Activated CD8-positive, alpha-beta memory T cell treated with anti-CD3 and anti-CD28 coated beads, Interleukin-2, amount 50 U/mL, for 4 hours (primary cell): ENCODE data around the gene CCDC92.
A peak's percentile ranks its signal among the peaks of the same experiment; 100 is the strongest.

Source experiments
- DNase-seq: peaks from one replicate; pipeline ENCODE4 v3.0.0-alpha.2; 2020

CCDC92 gene, protein sequence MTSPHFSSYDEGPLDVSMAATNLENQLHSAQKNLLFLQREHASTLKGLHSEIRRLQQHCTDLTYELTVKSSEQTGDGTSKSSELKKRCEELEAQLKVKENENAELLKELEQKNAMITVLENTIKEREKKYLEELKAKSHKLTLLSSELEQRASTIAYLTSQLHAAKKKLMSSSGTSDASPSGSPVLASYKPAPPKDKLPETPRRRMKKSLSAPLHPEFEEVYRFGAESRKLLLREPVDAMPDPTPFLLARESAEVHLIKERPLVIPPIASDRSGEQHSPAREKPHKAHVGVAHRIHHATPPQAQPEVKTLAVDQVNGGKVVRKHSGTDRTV

DNA sequence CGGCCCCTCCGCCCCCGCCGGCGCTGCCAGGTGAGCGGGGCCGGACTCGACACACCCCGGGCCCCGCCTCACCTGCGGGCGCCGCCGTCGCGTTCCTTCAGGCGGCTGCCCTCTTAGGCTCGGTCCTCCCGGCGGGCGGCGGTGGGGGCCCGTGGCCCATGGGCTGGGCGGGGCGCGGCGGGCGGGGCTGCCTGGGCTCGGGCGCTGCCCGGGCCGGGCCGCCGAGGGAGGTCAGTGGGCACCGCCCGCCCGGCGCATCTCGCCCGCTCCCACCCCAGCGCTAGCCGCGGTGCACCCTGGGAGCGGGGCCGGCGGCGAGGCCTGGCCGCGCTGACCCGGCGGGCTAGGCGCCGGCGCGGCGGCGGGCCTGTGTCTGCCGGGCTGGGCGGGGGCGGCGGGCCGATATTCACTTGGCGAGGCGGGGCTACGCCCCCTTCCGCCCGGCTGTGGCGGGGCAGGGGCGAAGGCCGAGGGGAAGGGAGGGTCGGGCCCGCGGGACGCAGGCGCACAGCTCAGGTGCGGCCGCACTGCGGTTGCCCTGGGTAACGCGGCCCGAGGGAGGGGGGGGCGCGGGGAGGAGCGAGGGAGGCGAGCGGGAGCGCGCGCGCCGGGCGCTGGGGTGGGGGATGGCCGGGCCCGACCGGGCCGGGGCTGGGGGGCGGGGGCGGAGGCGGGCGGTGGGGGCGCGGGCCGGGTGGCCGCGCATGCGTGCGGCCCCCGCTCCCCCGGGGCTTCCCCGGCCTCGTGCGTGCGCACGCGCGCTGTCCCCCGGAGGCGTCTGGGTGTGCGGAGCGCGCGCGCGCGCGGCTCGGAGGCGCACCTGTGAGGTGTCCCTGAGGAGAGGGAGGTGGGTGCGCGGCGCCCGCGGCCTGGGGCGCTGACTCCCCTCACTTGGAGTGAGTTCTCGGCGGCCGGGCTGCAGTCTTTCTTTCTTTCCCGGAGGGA is at the start of gene CCDC92, which contains the start of gene ZNF664:
Gene CCDC92 (minus strand): TSS at position 375 of the 945 bp plus-strand sequence. CDS start 28,526 bp downstream, outside the sequence.
Gene ZNF664 (plus strand): TSS at position 759 of the 945 bp plus-strand sequence. CDS start 38,930 bp downstream, outside the sequence.
- DNase-seq: peak; percentile 97

DNA sequence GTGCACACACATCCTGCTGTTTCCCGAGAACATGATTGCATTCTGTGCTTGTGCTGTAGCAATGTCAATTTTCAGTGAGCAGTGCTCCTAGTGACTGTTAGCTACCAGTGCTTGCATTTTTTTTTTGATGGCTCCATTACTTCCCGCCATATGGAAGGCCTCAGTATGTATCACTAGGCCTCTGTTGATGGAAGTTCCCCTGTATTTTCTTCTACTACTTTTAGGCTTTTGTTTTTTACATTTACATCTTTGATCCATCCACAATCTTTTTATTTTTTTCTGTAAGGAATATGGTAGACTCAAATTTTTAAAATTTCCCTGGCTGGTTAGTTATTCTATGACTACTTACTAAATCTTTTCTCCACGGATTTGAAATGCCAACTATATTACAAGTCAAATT is 49.5 kb upstream of the CCDC92 start:
- no peak for DNase-seq

DNA sequence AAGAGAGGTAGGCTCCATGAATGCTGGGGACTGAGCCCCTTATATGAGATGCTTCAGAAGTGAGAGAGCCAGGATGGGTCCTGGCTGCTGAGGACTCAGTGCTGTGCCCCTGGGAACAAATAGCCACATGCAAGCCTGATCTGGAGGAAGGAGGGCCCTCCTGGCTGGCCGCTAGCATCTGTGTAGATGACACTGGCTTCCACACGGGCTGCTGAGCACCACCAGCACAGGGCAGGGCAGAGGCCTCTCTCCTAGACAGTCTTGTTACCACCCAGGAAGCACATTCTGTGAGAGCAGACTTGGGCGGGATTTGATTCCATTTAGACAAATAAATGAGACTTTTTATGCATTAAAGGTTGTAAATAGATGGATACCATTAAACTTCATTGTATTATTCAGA is 48.4 kb upstream of the CCDC92 start:
- no peak for DNase-seq

DNA sequence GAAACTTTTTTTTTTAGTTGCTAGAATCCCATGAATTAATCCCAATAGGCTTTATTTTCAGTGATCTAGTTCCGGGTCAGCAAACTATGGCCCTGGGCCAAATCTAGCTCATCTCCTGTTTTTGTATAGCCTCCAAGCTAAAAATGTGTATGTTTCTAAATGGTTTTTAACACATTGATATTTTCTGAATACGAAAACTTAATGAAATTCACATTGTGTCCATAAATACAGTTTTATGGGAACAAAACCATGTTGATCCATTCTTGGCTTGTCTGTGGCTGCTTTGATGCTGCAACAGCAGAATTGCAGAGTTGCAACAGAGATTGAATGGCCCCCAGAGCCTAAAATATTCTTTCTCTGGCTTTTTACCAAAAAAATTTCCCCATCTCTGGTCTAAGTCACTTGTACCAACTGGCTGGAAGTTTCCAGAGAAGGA is 47.9 kb upstream of the CCDC92 start:
- DNase-seq: no peak

DNA sequence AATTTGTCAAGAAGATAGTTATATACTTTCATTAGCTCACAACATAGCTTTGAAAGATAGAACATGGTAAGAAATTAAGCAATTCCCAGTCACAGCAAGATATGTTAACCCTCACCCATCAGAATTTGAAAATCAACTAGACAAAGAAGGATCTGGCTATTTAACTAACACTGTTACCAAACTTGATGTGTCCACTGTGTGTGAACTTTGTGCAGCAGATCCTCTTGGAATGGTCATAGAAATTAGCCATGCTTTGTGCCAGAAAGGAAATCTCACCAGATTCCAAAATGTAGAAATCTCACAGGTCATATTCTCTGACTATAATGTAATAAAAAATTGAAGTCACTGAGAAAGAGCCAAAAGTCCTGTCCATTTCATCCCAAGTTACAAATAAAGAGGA is 46.5 kb upstream of the CCDC92 start:
- DNase-seq: no peak

DNA sequence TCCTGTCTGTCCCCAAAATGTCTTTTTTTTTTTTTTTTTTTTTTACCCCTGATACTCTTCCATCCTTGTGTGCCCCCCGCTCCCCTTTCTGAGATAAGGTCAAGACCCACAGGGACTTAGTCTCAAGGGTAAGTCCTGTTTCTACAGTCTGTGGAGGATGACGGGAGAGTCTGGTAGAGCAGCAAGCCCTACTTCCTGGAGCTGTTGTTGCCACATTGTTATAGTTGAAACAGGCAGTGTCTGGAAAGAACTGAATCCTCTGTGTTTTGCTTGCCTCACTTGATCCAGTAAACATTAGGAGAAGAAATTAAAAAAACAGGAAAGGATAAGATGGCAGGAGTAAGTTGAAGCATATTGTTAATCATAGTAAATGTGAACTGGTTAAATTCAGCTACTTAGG is 45.9 kb upstream of the CCDC92 start:
- DNase-seq: no peak

DNA sequence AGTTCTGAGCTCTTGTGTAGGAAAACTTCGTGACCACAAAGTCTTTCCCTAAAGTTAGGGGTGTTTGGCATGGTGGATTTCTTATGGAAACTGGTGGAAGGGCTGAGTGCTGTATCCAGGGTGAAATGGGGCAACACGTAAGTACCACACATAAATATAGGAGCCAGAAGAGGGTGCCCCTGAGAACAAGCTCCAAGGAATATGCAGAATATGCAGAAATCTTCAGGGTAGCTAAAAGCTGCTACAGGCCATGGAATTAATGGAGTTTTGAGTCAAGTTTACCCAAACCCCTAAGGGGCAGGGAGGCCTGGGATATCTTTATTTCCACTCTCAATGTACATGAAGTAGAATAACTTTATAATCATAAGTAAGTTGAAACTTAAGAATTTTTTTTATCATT is 44.4 kb upstream of the CCDC92 start:
- no peak for DNase-seq

DNA sequence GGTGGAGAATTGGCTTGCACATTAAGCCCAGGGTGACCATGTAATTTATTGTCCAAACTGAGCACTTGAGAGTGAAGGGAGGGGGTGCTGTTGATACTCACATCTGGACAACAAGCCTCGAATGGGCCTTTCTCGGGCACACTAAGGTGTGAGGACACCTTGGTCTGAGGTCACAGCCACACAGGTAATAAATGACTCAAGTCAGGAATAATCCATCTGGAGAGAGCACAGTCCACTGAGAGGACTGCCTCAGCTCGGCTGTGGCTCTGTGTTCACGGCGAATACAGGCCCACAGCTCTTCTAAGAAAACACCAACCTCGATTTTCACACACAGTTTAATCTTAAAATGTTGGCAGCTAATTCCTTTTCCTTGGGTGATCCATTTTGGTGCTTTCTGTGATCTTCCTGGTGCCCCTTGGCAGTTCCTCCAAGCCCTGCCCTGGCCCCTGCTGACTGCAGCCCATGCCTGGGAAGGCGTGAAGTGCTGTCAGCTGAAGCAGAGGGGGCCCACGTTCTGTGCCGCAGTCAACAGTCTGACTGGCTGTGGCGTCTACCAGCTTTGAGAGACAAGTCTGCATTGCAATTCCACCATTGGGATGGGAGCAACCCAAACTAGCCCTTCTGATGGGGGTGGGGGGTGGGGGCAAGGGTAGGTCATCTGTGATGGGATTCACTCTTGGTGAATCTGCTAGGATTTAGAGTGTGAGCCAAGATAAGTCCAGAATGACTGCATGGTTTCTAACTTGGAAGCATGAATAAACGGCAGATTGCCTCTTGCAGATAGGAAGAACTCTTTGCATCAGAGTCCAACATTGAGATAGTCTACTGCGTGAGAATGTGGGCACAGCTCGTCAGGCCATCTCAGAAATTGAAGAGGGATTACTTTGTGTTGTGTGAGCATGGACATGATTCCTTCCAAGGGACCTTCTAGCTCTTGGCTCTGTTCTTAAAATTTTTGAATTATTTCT is 43.1 kb upstream of the CCDC92 start:
- DNase-seq: no peak

DNA sequence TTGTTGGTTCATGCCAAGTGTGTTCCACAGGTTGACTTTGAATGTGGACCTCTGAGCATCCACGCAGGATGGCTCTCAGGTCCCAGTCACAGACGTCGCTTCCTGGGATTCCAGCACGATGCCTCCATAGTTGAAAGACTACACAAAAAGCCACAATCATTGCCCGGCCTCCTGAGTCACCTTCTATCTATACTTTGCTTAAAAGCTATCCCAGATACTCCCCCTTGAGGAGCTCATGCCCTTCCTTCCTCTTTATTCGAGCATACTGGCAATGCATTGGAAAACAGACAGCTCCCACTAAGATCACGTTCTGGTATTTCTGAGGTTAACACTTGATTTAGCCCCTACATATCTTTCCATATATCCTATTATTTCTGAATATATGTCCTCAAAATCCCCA is 40.4 kb upstream of the CCDC92 start:
- DNase-seq: no peak

DNA sequence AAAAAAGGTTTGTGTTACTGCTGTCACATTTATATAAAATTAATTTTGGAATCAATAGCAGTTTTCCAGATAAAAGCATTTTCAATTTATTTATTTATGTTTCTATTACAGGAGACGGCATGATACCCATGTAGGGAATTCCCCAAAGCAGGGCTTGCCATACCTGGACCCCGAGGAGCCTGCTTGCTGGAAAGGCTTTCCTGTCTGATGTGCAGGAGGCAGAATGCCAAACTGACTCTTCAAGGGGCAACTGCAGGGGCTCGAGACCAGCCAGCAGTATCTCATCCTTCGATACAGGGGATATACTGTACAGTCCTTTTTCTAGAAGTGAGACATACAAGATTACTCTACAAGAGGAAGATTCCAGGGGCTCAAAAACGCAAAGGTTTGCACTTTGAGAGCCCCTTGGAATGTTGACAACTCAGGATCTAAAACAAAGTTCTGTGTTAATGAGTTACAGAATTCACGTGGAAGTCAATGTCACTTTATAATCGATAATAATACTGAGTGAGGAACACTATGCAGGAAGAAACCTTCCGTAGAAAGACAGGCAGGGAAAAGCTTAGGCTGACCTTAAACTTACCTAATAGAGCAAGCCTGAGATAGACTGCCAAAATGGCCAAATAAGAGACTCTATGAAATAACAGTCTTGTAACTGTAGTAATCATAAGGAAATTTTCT is 38.9 kb upstream of the CCDC92 start:
- no peak for DNase-seq

DNA sequence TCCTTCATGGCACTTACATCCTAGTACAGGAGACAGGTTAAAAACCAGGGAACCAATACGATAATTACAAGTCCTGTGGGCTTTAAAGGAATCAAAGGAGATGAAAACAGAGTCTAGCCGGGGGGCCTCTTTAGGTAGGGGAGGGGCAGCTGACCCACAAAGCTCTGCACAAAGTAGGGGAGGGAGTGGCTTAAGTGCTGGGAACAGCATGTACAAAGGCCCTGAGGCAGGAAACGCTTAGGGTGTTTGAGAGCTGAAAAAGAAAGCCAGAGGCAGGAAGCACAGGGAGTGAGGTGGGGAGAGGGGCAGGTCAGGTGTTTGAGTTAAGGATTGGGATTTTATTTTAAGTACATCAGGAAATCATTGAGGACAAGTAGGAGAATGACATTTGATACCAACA is 38.1 kb upstream of the CCDC92 start:
- DNase-seq: no peak

DNA sequence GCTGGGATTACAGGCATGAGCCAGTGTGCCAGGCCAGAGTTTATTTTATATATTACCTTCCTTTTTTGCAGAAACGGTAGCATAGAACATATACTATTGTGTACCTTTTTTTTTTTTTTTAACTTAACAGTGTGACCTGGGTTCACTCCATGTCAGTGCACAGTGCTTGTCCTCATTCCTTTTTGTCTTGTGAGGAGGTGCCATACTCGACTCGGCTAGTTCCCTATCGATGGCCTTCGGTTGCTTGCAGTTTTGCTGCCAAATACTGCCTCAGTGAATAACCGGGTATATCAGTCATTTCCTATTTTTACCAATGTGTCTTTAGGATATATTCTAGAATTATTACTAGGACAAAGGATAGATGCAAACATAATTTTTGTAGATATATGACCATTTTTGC is 37.1 kb upstream of the CCDC92 start:
- DNase-seq: no peak

DNA sequence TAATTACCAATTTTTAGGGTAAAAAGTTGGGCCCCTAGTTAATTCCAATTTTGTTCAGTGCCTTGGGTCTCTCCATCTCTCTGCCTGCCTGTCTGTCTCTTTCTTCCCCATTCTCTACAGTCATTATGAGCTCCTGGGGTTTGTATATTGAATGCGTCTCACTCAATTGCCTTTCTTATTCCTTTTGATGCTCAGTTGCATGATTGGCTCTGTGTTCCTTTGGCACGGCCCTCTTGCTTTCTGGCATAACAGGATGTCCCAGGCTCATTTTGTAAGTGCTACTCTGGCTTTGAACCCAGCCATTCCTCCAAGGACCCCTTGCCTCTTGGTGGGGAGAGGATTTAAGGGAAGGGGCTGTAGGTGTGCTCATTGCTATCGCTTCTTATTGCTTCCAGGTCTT is 36.0 kb upstream of the CCDC92 start:
- no peak for DNase-seq

DNA sequence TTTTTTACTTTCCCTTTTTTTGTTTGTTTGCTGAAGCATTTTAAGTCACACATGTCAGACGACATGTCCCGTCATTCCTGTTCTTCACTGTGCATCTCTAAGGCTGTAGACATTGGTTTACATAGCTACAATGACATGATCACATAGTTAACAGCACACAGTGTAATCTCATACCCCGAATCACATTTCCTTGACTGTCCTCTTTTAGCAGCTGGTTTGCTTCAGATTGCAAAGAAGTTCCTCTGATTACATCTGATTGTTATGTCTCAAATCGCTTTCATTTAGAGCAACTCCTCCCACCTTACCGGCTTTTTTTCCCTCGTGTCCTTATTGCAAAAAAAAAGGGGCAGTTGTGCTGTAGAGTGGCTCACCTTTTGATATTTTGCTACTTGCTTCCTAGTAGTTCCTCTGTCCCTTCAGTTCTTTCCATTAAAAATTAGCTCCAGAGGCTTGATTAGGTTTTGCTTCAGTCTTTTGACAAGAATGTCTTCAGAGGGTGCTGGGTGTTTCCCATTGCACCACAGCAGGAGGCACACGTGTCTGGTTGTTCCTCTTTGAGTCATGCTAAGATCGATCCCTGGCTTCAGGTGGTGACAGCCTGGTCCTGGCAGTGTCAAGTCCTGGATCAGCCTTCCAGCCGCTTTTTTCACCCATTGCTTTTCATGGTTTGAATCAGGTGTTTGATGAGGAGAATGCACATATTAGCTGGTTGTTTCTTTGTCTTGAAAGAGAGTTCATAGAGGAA is 35.4 kb upstream of the CCDC92 start:
- DNase-seq: no peak

DNA sequence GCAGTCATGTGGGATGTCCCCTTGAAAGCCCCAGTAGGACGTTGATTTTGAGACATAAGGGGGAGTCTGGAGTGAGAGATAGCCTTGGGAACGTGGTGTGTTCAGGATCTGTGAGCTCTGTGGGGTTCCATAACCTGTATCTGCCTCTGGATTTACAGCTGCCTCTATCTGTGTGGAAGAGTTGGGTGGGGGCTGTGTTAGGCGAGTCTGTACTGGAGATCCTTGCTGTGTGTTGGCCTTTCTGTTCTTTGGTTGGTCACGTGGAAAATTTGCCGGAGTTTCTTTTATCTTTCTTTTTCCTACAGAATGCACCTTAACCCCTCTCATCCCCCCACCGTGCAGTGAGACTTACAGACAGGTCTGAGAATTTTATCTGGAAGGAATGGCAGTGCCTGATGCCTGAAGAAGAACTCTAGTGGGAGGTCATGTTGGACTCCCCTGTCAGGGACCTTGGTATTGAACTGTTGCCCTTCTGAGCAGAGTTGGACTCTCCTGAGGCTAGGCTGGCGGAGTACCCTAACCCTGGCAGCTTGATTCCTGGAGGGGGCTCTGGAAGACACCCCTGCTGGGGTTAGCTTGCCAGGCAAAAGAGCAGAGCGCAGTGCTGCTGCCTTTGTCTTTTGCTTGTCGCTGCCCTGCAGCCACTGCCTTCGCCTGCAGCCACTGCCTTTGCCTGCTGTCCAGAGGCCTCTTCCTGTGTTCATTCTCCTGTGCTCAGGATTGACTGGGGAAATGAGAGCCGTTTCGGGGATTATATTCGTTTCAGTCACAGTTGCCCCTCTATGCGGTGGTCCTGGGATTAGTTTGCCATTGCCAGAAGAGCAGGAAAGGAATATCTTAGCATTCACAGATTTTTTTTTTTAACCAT is 34.4 kb upstream of the CCDC92 start:
- DNase-seq: no peak

DNA sequence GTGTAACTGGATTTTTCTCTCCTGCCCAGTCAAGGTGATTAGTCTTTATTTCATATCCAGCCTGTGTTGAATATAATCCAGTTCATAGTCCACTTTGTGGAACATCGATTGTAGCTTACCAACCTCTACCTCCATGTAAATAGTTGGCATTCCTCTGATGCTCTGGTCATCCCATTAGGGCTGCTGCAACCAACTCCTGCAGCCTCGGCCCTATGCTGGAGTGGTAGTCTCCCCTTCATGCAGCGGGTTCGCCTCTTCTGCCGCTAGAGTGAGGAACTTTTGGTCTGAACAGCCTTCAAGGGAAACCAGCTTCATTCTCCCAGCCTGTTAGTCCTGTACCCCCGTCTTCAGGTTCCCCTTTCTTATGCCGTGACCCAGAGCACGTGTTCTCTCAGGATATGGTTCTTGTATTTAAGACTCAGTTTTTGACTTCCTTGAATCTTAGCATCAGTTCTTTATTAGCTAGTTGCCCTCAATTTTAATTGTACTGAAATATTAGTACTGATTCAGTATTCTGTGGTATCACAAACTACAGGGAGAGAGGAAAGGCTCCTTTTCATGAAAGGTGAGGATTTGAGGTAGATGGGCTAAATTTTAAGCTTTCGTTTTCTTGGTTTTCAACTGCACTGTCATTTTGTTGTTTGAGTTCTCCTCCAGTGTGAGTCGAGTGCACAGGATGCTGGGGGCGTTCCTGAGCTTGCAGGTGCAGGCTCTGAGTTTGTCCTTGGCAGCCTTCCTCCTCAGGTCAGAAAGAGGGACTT is 33.6 kb upstream of the CCDC92 start:
- DNase-seq: no peak

DNA sequence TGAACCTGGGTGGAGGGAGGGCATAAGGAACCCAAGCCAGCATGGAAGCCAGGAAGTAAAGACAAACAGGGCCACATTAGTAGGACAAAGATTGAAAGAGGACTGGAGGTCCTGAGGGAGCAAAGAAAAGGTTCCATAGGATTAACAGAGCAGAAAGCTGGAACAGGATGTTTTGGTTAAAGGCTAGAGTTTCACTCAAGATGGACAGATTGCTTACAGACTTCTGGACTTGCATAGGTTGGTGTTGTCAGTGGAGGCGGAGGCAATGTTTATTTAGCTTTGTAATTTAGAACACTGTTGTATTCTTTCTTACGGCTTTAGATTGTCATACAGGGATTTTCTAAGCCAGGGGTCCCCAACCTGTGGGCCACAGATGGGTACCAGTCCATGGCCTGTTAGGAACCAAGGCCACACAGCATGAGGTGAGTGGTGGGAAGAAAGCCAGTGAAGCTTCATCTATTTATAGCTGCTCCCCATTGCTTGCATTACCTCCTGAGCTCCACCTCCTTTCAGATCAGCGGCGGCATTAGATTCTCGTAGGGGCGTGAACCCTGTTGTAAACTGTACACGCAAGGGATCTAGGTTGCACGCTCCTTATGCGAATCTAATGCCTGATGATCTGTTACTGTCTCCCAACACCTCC is 31.7 kb upstream of the CCDC92 start:
- no peak for DNase-seq

DNA sequence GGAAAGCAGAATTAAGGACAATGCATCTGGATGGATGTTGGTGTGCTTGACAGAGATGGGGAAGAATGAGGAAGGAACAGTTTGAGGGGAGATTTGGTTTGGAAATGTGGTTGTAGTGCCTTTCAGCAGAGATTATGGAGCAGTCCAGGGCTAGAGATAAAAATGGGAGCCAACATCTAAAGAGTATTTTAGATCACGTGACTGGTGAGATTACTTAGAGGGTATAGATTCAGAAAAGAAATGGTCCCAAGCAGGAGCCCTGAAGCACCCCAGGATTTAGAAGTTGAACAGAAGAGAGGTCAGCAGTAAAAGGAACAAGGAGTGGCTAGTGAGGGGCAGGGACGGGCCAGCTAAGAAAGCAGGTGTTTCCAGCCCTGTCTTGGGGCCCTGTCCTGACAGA is 30.0 kb upstream of the CCDC92 start:
- no peak for DNase-seq
